Activated CD4-positive, alpha-beta T cell treated with anti-CD3 and anti-CD28 coated beads, Interleukin-10, Interleukin-2, amounts not matched to agents 100 ng/mL and 50 ng/mL, durations not matched to agents 16 hours and 8 hours (primary cell): ENCODE measurements around the gene ASIC4.

Experiments used
- DNase-seq: peaks from one replicate; pipeline ENCODE4 v3.0.0-alpha.2; 2020

The ASIC4 gene

GRCh38 chr2:219516888-219517287 is 2.6 kb downstream of the ASIC4 start:
- no peak for DNase-seq

GRCh38 chr2:219517954-219518778 is 3.9 kb downstream of the ASIC4 start:
- DNase-seq, result no peak

GRCh38 chr2:219519526-219519916 is 5.2 kb downstream of the ASIC4 start:
- no peak for DNase-seq

- DNase-seq, result no peak
Measured at GRCh38 chr2:219520079-219520478, 5.8 kb downstream of the ASIC4 start.

GRCh38 chr2:219521066-219521880 is 7.0 kb downstream of the ASIC4 start:
- no peak for DNase-seq

GRCh38 chr2:219522111-219523030 is 8.1 kb downstream of the ASIC4 start:
- DNase-seq, result no peak

- no peak for DNase-seq
Measured at GRCh38 chr2:219523031-219523671, 8.9 kb downstream of the ASIC4 start.

GRCh38 chr2:219524817-219525216 is 10.5 kb downstream of the ASIC4 start:
- no peak for DNase-seq

GRCh38 chr2:219525533-219526232 is 11.4 kb downstream of the ASIC4 start:
- DNase-seq, result no peak

GRCh38 chr2:219526320-219527075 is 12.2 kb downstream of the ASIC4 start:
- no peak for DNase-seq

GRCh38 chr2:219527076-219527394 is 12.8 kb downstream of the ASIC4 start:
- no peak for DNase-seq

GRCh38 chr2:219527472-219527871 is 13.2 kb downstream of the ASIC4 start:
- DNase-seq, result no peak

- DNase-seq, result peak; percentile 88
Measured at GRCh38 chr2:219530048-219530963, 16.0 kb downstream of the ASIC4 start.

GRCh38 chr2:219531639-219532377 is 17.5 kb downstream of the ASIC4 start:
- DNase-seq, result no peak

GRCh38 chr2:219532378-219532649 is 18.0 kb downstream of the ASIC4 start:
- no peak for DNase-seq

GRCh38 chr2:219533930-219534661 is 19.8 kb downstream of the ASIC4 start:
- DNase-seq, result no peak

GRCh38 chr2:219536425-219536824 is 22.1 kb downstream of the ASIC4 start:
- DNase-seq, result no peak

GRCh38 chr2:219536967-219537366 is 22.7 kb downstream of the ASIC4 start:
- DNase-seq, result no peak
